Neuronal stem cell (in vitro differentiated cells): Measurements from ENCODE around the gene IFIT1.

Experiments used
- DNase-seq: peaks from one replicate; pipeline ENCODE4 v3.0.0-alpha.2; 2013; ENCODE audit warnings: low spot score
- H2AFZ ChIP-seq: one replicate; pipeline ENCODE4 v1.6.1; 2013; ENCODE audit warnings: mild to moderate bottlenecking, low read length, inconsistent platforms
- H2AK5ac ChIP-seq: 2 replicates; pipeline ENCODE4 v1.6.1; 2013; ENCODE audit warnings: low read depth, mild to moderate bottlenecking, inconsistent platforms, low read length, moderate library complexity, mixed read lengths
- H2BK120ac ChIP-seq: 2 replicates; pipeline ENCODE4 v1.6.1; 2013; ENCODE audit warnings: low read depth, mild to moderate bottlenecking, inconsistent platforms, low read length, moderate library complexity, mixed read lengths
- H2BK12ac ChIP-seq: one replicate; pipeline ENCODE4 v1.6.1; 2013; ENCODE audit warnings: low read length, inconsistent platforms
- H2BK15ac ChIP-seq: 2 replicates; pipeline ENCODE4 v1.6.1; 2013; ENCODE audit warnings: mild to moderate bottlenecking, low read length, inconsistent platforms, mixed read lengths
- H2BK5ac ChIP-seq: one replicate; pipeline ENCODE4 v1.6.1; 2013; ENCODE audit warnings: inconsistent platforms, mild to moderate bottlenecking, low read length, moderate library complexity
- H3K14ac ChIP-seq: one replicate; pipeline ENCODE4 v1.6.1; 2013; ENCODE audit warnings: low read length, inconsistent platforms
- H3K18ac ChIP-seq: 2 replicates; pipeline ENCODE4 v1.6.1; 2013; ENCODE audit warnings: low read length, inconsistent platforms
- H3K23ac ChIP-seq: 2 replicates; pipeline ENCODE4 v1.6.1; 2013; ENCODE audit warnings: low read depth, mild to moderate bottlenecking, mixed read lengths, low read length, inconsistent platforms; ENCODE audit not compliant: poor library complexity
- H3K27ac ChIP-seq: replicated peaks from 3 replicates; pipeline ENCODE4 v1.5.1; 2013; ENCODE audit warnings: low read length, inconsistent platforms
- H3K27me3 ChIP-seq, 3 experiments: 2 replicates each; pipeline ENCODE4 v1.6.1; 2013; ENCODE audit warnings: low read length in 3 of 3, mild to moderate bottlenecking in 2 of 3, inconsistent platforms in 1 of 3, low read depth in 1 of 3, mixed read lengths in 1 of 3, moderate library complexity in 1 of 3; ENCODE audit not compliant: control insufficient read depth in 3 of 3, insufficient read depth in 3 of 3
- H3K36me3 ChIP-seq, 2 donors: replicated peaks in 1 of 2; 2 replicates each; pipeline ENCODE4 v1.6.1; 2013; ENCODE audit warnings: low read length in 2 of 2; ENCODE audit not compliant: control insufficient read depth in 2 of 2, insufficient read depth in 2 of 2
- H3K4ac ChIP-seq: 2 replicates; pipeline ENCODE4 v1.6.1; 2013; ENCODE audit warnings: inconsistent platforms, mild to moderate bottlenecking, low read length, moderate library complexity
- H3K4me1 ChIP-seq, 2 donors: 1 replicate in 1 of 2; 2 replicates in 1 of 2; pipeline ENCODE4 v1.6.1; 2013; ENCODE audit warnings: low read length in 2 of 2, low read depth in 1 of 2; ENCODE audit not compliant: control insufficient read depth in 2 of 2, insufficient read depth in 1 of 2
- H3K4me2 ChIP-seq: one replicate; pipeline ENCODE4 v1.6.1; 2013; ENCODE audit warnings: mild to moderate bottlenecking, low read length, inconsistent platforms; ENCODE audit not compliant: insufficient read depth, poor library complexity, severe bottlenecking
- H3K4me3 ChIP-seq, 2 donors: 2 replicates each; pipeline ENCODE4 v1.5.1; 2013; ENCODE audit warnings: low read length in 2 of 2, mild to moderate bottlenecking in 2 of 2, inconsistent platforms in 1 of 2, moderate library complexity in 1 of 2
- H3K79me1 ChIP-seq: one replicate; pipeline ENCODE4 v1.6.1; 2013; ENCODE audit warnings: low read depth, mild to moderate bottlenecking, inconsistent platforms, low read length, moderate library complexity
- H3K9ac ChIP-seq: one replicate; pipeline ENCODE4 v1.6.1; 2013; ENCODE audit warnings: mild to moderate bottlenecking, low read depth, low read length, inconsistent platforms; ENCODE audit not compliant: poor library complexity
- H3K9me3 ChIP-seq, 2 donors: replicated peaks in 1 of 2; 2 replicates each; pipeline versions ENCODE3 to v1.6.1; 2013; ENCODE audit warnings: low read length in 2 of 2, mild to moderate bottlenecking in 2 of 2, inconsistent platforms in 1 of 2, low read depth in 1 of 2, mixed read lengths in 1 of 2, moderate library complexity in 1 of 2; ENCODE audit not compliant: control insufficient read depth in 2 of 2, insufficient read depth in 1 of 2
- H4K8ac ChIP-seq: one replicate; pipeline ENCODE4 v1.6.1; 2013; ENCODE audit warnings: low read depth, mild to moderate bottlenecking, inconsistent platforms, low read length, moderate library complexity
- H4K91ac ChIP-seq: one replicate; pipeline ENCODE4 v1.6.1; 2013; ENCODE audit warnings: low read length, low read depth, mild to moderate bottlenecking, inconsistent platforms; ENCODE audit not compliant: poor library complexity
- WGBS, 2 donors: extraction: QIAGEN DNeasy Blood & Tissue Kit; methylation state at CpG; one replicate each; pipeline ENCODE4 v1.1.7; 2013; ENCODE audit warnings: missing lambda C conversion rate in 2 of 2, mixed read lengths in 1 of 2; ENCODE audit not compliant: insufficient read length in 2 of 2, insufficient replicate concordance in 1 of 2; ENCODE audit errors: extremely low coverage in 2 of 2; 5-methylcytosine and 5-hydroxymethylcytosine counted together

Gene IFIT1

DNA sequence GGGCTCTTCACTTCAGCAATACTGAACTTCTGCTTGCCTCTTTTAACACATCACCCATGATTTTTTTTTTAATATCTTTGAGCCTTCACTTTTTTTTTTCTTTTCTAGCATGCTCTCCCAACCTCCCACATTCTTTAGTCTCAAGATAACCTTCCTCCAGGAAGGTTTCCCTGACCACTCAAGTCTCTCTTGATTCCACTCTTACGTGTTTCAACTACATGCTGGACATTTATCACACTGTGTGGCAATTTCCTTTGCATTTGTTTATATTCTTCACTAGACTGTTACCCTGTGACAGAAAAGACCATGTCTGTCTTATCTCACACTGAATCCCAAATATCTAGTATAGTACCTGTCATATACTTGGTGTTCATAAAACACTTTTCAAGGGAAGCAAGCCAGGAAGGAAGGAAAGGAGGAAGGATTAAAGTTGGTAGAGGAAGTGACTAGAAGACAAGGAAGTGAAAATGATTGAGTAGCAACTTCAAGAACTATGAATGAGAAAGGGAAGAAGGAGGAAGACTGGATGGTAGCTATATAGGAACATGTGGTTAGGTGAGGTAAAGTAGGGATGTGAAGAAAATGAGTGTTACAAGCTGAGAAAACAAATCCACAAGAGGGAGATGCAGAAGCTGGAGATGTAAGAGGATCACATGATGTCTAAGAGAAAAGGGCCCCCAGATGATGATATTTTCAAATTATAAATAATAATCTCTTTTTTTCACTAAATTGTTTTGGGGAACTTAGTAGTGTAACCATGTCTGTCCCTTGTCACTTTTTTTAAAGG is 62.3 kb downstream of the IFIT1 start:
- no peaks in the 10 kb centered on the region for H3K9me3 ChIP-seq
- no peak overlapping the region for H3K23ac ChIP-seq
- no peak for DNase-seq
- H2BK5ac ChIP-seq: no peak overlapping the region
- H3K27me3 ChIP-seq: peaks cover 0 to 4% (median 0%) of the 10 kb centered on the region in 3 experiments
- H3K14ac ChIP-seq: no peak overlapping the region
- H3K79me1 ChIP-seq: no peaks in the 10 kb centered on the region
- H3K18ac ChIP-seq: no peak overlapping the region
- H2AFZ ChIP-seq: no peak overlapping the region
- no peaks in the 10 kb centered on the region for H3K4me1 ChIP-seq
- no peak overlapping the region for H2BK120ac ChIP-seq
- H3K4me3 ChIP-seq: no peak overlapping the region
- H4K91ac ChIP-seq: no peak overlapping the region
- H2AK5ac ChIP-seq: no peak overlapping the region
- no peak overlapping the region for H3K4me2 ChIP-seq
- H4K8ac ChIP-seq: no peak overlapping the region
- H3K4ac ChIP-seq: no peak overlapping the region
- H3K27ac ChIP-seq: no peak overlapping the region
- no peak overlapping the region for H3K9ac ChIP-seq
- WGBS, 2 donors: no CpG with 5 or more reads among the region's 1 CpG
- H2BK12ac ChIP-seq: no peak overlapping the region
- no peak overlapping the region for H2BK15ac ChIP-seq
- no peaks in the 10 kb centered on the region for H3K36me3 ChIP-seq
